Measurements from ENCODE around the gene TTC38.

The TTC38 gene

DNA sequence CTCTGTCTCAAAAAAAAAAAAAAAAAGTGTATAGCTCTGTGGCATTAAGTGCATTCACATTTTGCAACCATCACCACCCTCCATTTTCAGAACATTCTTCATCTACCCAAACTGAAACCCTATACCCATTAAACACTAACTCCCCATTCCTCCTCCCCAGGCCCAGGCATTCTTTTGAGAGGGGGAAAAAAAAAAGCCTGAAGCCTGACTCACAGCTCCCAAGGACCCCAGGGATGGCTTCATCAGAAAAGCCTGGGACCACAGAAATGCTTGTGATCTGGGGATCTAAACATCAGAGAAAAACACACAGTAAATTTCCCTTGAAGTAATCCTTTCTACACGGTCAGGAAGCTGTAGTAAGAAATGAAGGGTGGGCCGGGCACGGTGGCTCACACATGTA lies 18.2 kb downstream of the TTC38 start:
- DNase-seq (ENCODE audit: low read depth), result no peak
- TF ChIP-seq, protein P1, sequence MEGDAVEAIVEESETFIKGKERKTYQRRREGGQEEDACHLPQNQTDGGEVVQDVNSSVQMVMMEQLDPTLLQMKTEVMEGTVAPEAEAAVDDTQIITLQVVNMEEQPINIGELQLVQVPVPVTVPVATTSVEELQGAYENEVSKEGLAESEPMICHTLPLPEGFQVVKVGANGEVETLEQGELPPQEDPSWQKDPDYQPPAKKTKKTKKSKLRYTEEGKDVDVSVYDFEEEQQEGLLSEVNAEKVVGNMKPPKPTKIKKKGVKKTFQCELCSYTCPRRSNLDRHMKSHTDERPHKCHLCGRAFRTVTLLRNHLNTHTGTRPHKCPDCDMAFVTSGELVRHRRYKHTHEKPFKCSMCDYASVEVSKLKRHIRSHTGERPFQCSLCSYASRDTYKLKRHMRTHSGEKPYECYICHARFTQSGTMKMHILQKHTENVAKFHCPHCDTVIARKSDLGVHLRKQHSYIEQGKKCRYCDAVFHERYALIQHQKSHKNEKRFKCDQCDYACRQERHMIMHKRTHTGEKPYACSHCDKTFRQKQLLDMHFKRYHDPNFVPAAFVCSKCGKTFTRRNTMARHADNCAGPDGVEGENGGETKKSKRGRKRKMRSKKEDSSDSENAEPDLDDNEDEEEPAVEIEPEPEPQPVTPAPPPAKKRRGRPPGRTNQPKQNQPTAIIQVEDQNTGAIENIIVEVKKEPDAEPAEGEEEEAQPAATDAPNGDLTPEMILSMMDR (IDR thresholded peaks at IDR 0.05; ENCODE audit: control insufficient read depth, extremely low read depth, insufficient read depth), result no peak
- H3K4me3 ChIP-seq (ENCODE audit: low read depth, low read length), result no peak overlapping the region

DNA sequence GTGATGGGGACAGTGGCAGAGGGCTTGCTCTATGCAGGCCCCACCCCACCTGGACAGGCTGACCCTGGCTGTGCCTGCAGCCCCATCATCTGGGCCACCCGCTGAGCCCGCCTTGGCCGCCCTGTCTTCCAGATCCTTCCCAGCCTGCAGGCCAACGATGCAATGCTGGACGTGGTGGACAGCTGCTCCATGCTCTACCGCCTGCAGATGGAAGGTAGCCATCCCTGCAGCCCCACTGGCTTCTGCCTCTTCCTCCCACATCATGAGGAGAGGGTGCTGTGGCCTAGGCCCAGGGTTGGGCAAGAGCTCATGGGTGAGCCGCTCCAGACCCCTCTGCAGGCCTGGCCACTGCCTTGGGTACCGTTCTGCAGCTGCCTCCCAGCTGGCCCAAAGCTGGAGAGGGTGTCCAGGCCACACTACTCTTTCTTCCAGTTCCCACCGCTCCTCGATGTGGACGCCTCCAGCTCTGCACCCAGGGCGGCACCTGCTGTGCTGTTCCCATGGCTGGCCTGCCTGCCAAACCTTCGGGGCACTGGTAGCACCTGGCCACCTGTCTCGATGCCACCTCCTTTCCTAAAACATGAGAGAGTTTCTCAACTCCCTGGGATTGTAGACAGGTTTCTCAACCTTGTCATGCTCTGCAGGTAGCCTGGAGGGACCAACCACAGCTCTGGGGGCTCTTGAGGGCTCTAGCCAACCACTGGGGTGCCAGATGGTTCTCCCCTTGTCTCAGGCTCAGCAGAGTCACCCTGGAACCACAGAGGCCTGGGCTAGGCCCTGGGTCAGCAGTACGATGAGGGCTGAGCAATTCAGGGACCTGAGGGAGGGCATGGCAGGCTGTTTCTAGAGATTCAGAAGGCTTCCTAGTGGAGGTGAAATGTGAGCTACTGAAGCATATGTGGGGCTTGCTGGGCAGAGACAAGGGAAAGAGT lies 19.4 kb downstream of the TTC38 start:
- TF ChIP-seq, protein P1 (IDR thresholded peaks at IDR 0.05; ENCODE audit: control insufficient read depth, extremely low read depth, insufficient read depth), result no peak
- H3K4me3 ChIP-seq (ENCODE audit: low read depth, low read length), result no peak overlapping the region
- no peak for DNase-seq (ENCODE audit: low read depth)

DNA sequence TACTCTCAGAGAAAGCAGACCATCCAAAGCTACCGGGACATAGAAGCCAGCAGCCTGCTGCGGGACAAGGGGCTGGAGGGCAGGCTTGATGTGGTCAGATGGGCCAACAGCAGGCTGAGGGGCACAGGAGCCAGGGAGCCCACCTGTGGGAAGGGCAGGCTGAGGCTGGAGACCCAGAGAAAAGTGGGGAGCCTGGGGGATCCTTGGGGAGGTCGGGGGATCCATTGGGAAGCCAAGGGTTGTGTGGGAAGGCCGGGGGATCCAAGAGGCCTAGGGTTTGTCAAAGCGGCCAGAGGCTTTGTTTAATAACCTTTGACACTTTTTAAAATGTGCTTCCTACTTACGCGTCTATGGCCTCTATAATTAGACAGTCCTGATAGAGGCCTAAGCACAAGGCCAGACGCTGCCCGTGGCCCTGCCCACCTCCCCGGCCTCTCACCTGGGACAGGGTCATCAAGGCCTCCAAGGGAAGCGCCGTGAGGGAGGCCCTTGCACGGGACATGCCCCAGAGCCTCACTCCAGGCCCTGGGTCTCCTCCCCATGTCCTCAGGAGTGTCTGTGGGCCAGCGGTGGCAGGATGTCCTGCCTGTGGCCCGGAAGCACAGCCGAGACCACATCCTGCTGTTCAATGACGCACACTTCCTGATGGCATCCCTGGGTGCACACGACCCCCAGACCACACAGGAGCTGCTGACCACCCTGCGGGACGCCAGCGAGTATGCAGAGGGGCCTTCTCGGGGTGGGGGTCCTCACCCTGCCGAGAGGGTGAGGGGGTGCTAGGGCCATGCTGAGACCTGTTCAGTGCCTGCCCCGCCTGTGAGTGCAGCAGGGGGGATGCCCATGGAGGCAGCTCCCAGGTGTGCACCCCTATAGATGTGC lies 20.3 kb downstream of the TTC38 start:
- TF ChIP-seq, protein P1 (IDR thresholded peaks at IDR 0.05; ENCODE audit: control insufficient read depth, extremely low read depth, insufficient read depth), result no peak
- H3K4me3 ChIP-seq (ENCODE audit: low read depth, low read length), result no peak overlapping the region
- DNase-seq (ENCODE audit: low read depth), result no peak

DNA sequence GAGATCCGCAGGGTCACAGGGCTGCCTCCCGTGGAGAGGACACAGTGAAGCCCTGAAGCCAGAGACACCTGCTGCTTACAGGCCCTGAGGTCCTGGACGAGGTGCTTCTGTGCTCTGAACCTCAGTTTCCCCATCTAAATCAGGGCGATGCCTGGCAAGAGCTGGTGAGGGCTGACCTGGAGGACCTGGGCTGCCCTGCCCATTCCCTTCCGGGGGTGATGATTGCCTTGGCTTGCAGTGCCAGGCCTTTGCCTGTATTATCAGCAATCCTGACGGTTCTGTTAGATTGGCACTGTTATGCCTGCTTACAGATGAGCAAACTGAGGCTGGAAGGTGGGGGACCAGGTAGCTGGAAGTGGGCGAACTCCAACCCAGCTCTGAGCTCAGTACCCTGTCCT lies 21.0 kb downstream of the TTC38 start:
- no peak overlapping the region for H3K4me3 ChIP-seq (ENCODE audit: low read depth, low read length)
- TF ChIP-seq, protein P1 (IDR thresholded peaks at IDR 0.05; ENCODE audit: control insufficient read depth, extremely low read depth, insufficient read depth), result no peak
- no peak for DNase-seq (ENCODE audit: low read depth)

DNA sequence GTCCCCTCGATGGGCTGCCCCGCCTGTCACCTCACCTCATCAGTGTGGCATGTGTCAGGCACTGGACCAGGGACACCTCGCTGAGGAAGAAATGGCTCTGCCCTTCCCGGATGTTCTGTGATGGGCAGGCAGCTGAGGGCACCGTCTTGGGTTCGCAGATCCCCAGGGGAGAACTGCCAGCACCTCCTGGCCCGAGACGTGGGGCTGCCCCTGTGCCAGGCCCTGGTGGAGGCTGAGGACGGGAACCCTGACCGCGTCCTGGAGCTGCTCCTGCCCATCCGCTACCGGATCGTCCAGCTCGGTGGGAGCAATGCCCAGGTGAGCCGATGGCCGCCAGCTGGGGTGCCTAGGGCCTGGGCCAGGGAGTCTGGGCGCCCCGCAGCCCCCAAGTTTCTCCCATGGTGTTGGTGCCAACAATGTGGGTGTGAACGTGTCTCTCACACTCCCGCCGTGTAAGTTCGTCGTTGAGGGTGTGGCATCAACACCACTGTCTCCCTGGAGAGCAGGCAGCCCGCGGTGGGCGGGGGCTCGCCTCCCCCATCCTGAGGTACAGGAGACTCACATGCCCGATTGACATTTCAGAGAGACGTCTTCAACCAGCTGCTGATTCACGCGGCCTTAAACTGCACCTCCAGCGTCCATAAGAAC lies 21.6 kb downstream of the TTC38 start:
- H3K4me3 ChIP-seq (ENCODE audit: low read depth, low read length), result no peak overlapping the region
- TF ChIP-seq, protein P1 (IDR thresholded peaks at IDR 0.05; ENCODE audit: control insufficient read depth, extremely low read depth, insufficient read depth), result no peak
- no peak for DNase-seq (ENCODE audit: low read depth)

DNA sequence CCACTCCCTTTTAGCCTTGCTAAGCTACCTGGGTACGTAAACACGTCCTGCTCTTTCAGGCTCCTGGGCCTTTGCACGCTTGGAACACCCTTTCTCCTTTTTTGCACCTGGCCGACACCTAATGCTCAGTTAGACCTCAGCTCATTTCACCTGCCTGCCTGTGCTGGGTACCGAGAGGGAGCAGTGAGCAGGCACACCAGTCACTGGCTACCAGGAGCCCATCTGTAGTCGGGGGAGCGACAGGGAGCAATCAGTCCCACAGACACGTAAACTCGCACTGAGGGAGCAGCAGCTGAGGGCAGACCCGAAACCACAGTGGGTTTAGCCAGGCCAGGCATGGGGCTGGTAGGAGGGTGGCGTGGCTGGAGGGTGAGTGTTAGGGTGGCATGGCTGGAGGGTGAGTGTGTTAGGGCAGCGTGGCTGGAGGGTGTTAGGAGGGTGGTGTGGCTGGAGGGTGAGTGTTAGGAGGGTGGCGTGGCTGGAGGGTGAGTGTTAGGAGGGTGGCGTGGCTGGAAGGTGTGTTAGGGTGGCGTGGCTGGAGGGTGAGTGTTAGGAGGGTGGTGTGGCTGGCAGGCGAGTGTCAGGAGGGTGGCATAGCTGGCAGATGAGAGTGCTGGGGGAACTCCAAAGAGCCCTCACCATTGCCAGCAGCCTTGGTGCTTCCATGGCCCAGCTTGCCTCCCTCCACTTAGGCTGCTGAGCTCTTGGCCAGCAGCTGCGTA lies 22.5 kb downstream of the TTC38 start:
- H3K4me3 ChIP-seq (ENCODE audit: low read depth, low read length), result no peak overlapping the region
- TF ChIP-seq, protein P1 (IDR thresholded peaks at IDR 0.05; ENCODE audit: control insufficient read depth, extremely low read depth, insufficient read depth), result no peak
- DNase-seq (ENCODE audit: low read depth), result no peak
